GM12878 (cell line): ENCODE data around the gene ELP4. TPM values are rescaled to one million over a fixed set of nuclear protein-coding genes. Genes with fewer than 3 reads are reported as not detected.

ENCODE experiments used
- ATAC-seq: fragments of 200-7000 bp; cut with Tn5 transposase; 3 replicates; pipeline ENCODE4 v1.9.1; 2020; ENCODE audit warnings: mild to moderate bottlenecking, moderate library complexity
- BruUV-seq: library from RNA; stranded (reverse); fragments of 400-500 nt; replicated peaks from 2 replicates; lab custom pipeline; 2021; lab: Mats Ljungman, UMichigan
- CTCF ChIA-PET: fragments of 300-600 bp; sonication (Branson Sonifier 250); formaldehyde crosslinking; extraction: SDS; loops from one replicate; lab custom pipeline; 2021; ENCODE audit warnings: inconsistent platforms; lab: Yijun Ruan, JAX
- POLR2A ChIA-PET: fragments of 350-600 bp; formaldehyde crosslinking; extraction: SDS; loops from one replicate; lab custom pipeline; 2021; ENCODE audit warnings: inconsistent platforms; lab: Charles Lee
- RAD21 ChIA-PET: fragments of 300-600 bp; sonication (Branson Sonifier 250); formaldehyde crosslinking; loops from one replicate; lab custom pipeline; 2023; ENCODE audit warnings: antibody characterized with exemption; ENCODE audit not compliant: unreplicated experiment; lab: Charles Lee
- SMC1A ChIA-PET: fragments of 300-600 bp; sonication (Branson Sonifier 250); formaldehyde crosslinking; loops from one replicate; lab custom pipeline; 2023; ENCODE audit not compliant: unreplicated experiment, uncharacterized antibody; lab: Charles Lee
- DNase-seq: peaks from one replicate; pipeline ENCODE4 v3.0.0-alpha.2; 2011; ENCODE audit warnings: low read depth, low spot score
- FAIRE-seq: peaks from 3 replicates; lab custom pipeline; 2011; peaks lifted over from hg19 to GRCh38; lab: Jason Lieb, UNC
- H2AFZ ChIP-seq: 2 replicates; pipeline ENCODE4 v1.6.0; 2011; ENCODE audit warnings: low read depth, low read length, control low read depth; ENCODE audit not compliant: control insufficient read depth
- H3K27ac ChIP-seq: 2 replicates; pipeline ENCODE4 v1.5.1; 2011; ENCODE audit warnings: control low read depth; ENCODE audit not compliant: control insufficient read depth, insufficient read depth
- H3K27me3 ChIP-seq, 2 experiments: replicated peaks in 1 of 2; 2 replicates each; pipeline versions ENCODE4 v1.6.0 to v1.6.1; 2011; ENCODE audit warnings: low read length in 1 of 2; ENCODE audit not compliant: control insufficient read depth in 2 of 2, insufficient read depth in 2 of 2
- H3K36me3 ChIP-seq, 2 experiments: 2 replicates each; pipeline ENCODE4 v1.5.1; 2011; ENCODE audit warnings: low read length in 1 of 2; ENCODE audit not compliant: control insufficient read depth in 2 of 2, insufficient read depth in 2 of 2
- H3K4me1 ChIP-seq: 2 replicates; pipeline ENCODE4 v1.6.1; 2011; ENCODE audit warnings: mild to moderate bottlenecking, low read length, moderate library complexity, mixed read lengths; ENCODE audit not compliant: control insufficient read depth, insufficient read depth
- H3K4me2 ChIP-seq: 2 replicates; pipeline ENCODE4 v1.6.0; 2011; ENCODE audit warnings: control low read depth; ENCODE audit not compliant: control insufficient read depth, insufficient read depth
- H3K4me3 ChIP-seq: fragments of 200-600 bp; sonication (generic); 2 replicates; pipeline ENCODE4 v1.5.1; 2016
- H3K79me2 ChIP-seq: 2 replicates; pipeline ENCODE4 v1.6.0; 2011; ENCODE audit warnings: low read length; ENCODE audit not compliant: control insufficient read depth, insufficient read depth
- H3K9ac ChIP-seq: 2 replicates; pipeline ENCODE4 v1.8.0; 2011; ENCODE audit warnings: low read length, control low read depth, mixed read lengths; ENCODE audit not compliant: control insufficient read depth, insufficient read depth
- H3K9me3 ChIP-seq: replicated peaks from 3 replicates; pipeline ENCODE4 v1.5.1; 2011; ENCODE audit warnings: mild to moderate bottlenecking, low read length; ENCODE audit not compliant: control insufficient read depth, insufficient read depth
- H4K20me1 ChIP-seq: 2 replicates; pipeline ENCODE4 v1.6.0; 2011; ENCODE audit not compliant: control insufficient read depth, insufficient read depth
- ASH2L ChIP-seq: fragments of 300-600, 200-600 bp; sonication (generic); IDR thresholded peaks from 2 replicates; pipeline ENCODE4 v1.6.1; 2017; ENCODE audit warnings: low read depth, mild to moderate bottlenecking, borderline replicate concordance
- EGR1 ChIP-seq, 2 experiments: IDR thresholded peaks; 1 replicate in 1 of 2; 2 replicates in 1 of 2; pipeline ENCODE4 v1.6.1; 2011 to 2012; ENCODE audit warnings: low read depth in 2 of 2, low read length in 2 of 2, borderline replicate concordance in 1 of 2, mild to moderate bottlenecking in 1 of 2, moderate library complexity in 1 of 2
- MEF2B ChIP-seq: fragments of 450-650 bp; IDR thresholded peaks from 2 replicates; pipeline ENCODE4 v1.6.1; 2018; ENCODE audit warnings: mild to moderate bottlenecking, moderate library complexity; ENCODE audit not compliant: partially characterized antibody, poor library complexity, severe bottlenecking
- NFIC ChIP-seq: IDR thresholded peaks from 2 replicates; pipeline ENCODE4 v1.6.1; 2012; ENCODE audit warnings: low read depth, mild to moderate bottlenecking, inconsistent platforms, low read length, moderate library complexity
- ZNF274 ChIP-seq: IDR thresholded peaks from one replicate; pipeline ENCODE4 v1.8.0; 2011; ENCODE audit not compliant: insufficient read length, insufficient read depth
- WGBS: methylation state at CpG from one replicate; pipeline ENCODE4 v1.1.6; 2016; ENCODE audit warnings: low lambda C conversion rate; ENCODE audit not compliant: insufficient replicate concordance, insufficient coverage; ENCODE audit errors: missing lambda C conversion rate; 5-methylcytosine and 5-hydroxymethylcytosine counted together
- in situ Hi-C: fragments of 300-500 bp; cut with MboI; formaldehyde crosslinking; loops from 9 replicates; pipeline ENCODE4 v1.14.3; 2018; ENCODE audit warnings: mixed read lengths
- intact Hi-C: fragments of 100-400 bp; cut with micrococcal nuclease; formaldehyde crosslinking; loops from one replicate; pipeline ENCODE4 v1.14.2; 2022; ENCODE audit not compliant: unreplicated experiment
- polyA plus RNA-seq, 11 experiments: library from polyadenylated mRNA; depleted of rRNA in 4 of 11; unstranded in 6 of 11; stranded (reverse) in 5 of 11; fragments of >200 nt; fragmentation: Nextera tagmentation in 4 of 11; fragmentation: Illumina TruSeq in 1 of 11; extraction: Ambion mirVana in 4 of 11; extraction: Trizol in 1 of 11; gene quantifications; 1 replicate in 1 of 11; 2 replicates in 10 of 11; pipeline versions ENCODE4 v1.2.1 to v1.2.3, GENCODE V29; 2011 to 2016; ENCODE audit warnings: inconsistent platforms in 2 of 11, missing spikeins in 2 of 11, low read depth in 1 of 11
- total RNA-seq, 4 experiments: library from RNA; depleted of rRNA in 3 of 4; stranded (reverse); fragments of >200 nt in 3 of 4; fragmentation: Illumina TruSeq in 1 of 4; extraction: Trizol in 1 of 4; gene quantifications; 2 replicates each; pipeline versions ENCODE4 v1.2.1 to v1.2.3, GENCODE V29; 2013 to 2021
- TF ChIP-seq, protein P1 (sequence below): fragments of 450-650 bp; conservative IDR thresholded peaks from 2 replicates; pipeline ENCODE4 v1.6.1; 2017; ENCODE audit warnings: mild to moderate bottlenecking, moderate library complexity
- TF ChIP-seq, protein P2 (sequence below): fragments of 450-650 bp; IDR thresholded peaks from 2 replicates; pipeline ENCODE4 v1.6.1; 2017; ENCODE audit warnings: low read depth, mild to moderate bottlenecking, moderate library complexity

ELP4 gene
- total and polyA plus RNA-seq, 10 of the 15 experiments (the other 5 are each of a cell fraction or from before 2014, with no cell fraction given), result 17.7 to 36.1 (median 27.0) TPM

- intact Hi-C loops (no loop called here), in situ Hi-C loops (no loop called here)
- Histone ChIP-seq H2AFZ (no peak overlapping the region), H3K27ac (no peak overlapping the region), H3K36me3 (no peaks in the 10 kb centered on the region), H3K79me2 (no peaks in the 10 kb centered on the region), H3K27me3 (no peaks in the 10 kb centered on the region), H3K9me3 (no peaks in the 10 kb centered on the region), H3K9ac (no peak overlapping the region), H3K4me3 (no peak overlapping the region), H3K4me1 (peaks cover 2% of the 10 kb centered on the region; the same call in 1 of the 2 replicates), H3K4me2 (no peak overlapping the region), H4K20me1 (no peaks in the 10 kb centered on the region)
- TF ChIP-seq, protein P1, sequence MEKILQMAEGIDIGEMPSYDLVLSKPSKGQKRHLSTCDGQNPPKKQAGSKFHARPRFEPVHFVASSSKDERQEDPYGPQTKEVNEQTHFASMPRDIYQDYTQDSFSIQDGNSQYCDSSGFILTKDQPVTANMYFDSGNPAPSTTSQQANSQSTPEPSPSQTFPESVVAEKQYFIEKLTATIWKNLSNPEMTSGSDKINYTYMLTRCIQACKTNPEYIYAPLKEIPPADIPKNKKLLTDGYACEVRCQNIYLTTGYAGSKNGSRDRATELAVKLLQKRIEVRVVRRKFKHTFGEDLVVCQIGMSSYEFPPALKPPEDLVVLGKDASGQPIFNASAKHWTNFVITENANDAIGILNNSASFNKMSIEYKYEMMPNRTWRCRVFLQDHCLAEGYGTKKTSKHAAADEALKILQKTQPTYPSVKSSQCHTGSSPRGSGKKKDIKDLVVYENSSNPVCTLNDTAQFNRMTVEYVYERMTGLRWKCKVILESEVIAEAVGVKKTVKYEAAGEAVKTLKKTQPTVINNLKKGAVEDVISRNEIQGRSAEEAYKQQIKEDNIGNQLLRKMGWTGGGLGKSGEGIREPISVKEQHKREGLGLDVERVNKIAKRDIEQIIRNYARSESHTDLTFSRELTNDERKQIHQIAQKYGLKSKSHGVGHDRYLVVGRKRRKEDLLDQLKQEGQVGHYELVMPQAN, result no peak
- TF ChIP-seq ZNF274 (no peak), ASH2L (no peak), NFIC (no peak), MEF2B (no peak), EGR1 (IDR thresholded peaks at IDR 0.05; ENCODE audit: borderline replicate concordance in 1 of 2, low read depth in 2 of 2, low read length in 2 of 2) (no peak)
- TF ChIP-seq, protein P2, sequence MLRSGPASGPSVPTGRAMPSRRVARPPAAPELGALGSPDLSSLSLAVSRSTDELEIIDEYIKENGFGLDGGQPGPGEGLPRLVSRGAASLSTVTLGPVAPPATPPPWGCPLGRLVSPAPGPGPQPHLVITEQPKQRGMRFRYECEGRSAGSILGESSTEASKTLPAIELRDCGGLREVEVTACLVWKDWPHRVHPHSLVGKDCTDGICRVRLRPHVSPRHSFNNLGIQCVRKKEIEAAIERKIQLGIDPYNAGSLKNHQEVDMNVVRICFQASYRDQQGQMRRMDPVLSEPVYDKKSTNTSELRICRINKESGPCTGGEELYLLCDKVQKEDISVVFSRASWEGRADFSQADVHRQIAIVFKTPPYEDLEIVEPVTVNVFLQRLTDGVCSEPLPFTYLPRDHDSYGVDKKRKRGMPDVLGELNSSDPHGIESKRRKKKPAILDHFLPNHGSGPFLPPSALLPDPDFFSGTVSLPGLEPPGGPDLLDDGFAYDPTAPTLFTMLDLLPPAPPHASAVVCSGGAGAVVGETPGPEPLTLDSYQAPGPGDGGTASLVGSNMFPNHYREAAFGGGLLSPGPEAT, result no peak
- RAD21 ChIA-PET, result no interaction called here
- SMC1A ChIA-PET, result interaction anchor here (1.1 kb wide), 1 partner anchor 22 kb away, joined by 3 read pairs; no protein-coding TSS in a partner anchor
- WGBS, result 100% methylated on average over 1 of the region's 1 CpG
- peak; percentile 77 for FAIRE-seq
- CTCF ChIA-PET, result interaction anchor here (2.0 kb wide), 1 partner anchor 16 kb away, joined by 6 read pairs; no protein-coding TSS in a partner anchor
- no peak for DNase-seq
- ATAC-seq, result no peak
- POLR2A ChIA-PET, result no interaction called here
- BruUV-seq, result no TSS peak
These were observed 147.5 kb downstream of the ELP4 start for GRCh38 chr11:31657091-31657490.
